Lower lobe of right lung (tissue), 2 donors: Measurements from ENCODE around the gene UNK. TPM values are rescaled to one million over a fixed set of nuclear protein-coding genes. Genes with fewer than 3 reads are reported as not detected.

Source experiments
- ATAC-seq, 2 donors: fragments of 200-7000 bp; cut with Tn5 transposase; one replicate each; pipeline ENCODE4 v1.9.1; 2020 to 2022; ENCODE audit warnings: mild to moderate bottlenecking in 2 of 2, moderate library complexity in 2 of 2
- DNase-seq: peaks from one replicate; pipeline ENCODE4 v3.0.0-alpha.2; 2020
- H3K27ac ChIP-seq: fragments of 200-600 bp; one replicate; pipeline ENCODE4 v1.8.0; 2022
- H3K27me3 ChIP-seq: fragments of 200-600 bp; one replicate; pipeline ENCODE4 v1.8.0; 2022; ENCODE audit warnings: low read depth
- H3K36me3 ChIP-seq: fragments of 200-600 bp; one replicate; pipeline ENCODE4 v1.8.0; 2022; ENCODE audit warnings: mild to moderate bottlenecking
- H3K4me1 ChIP-seq: fragments of 200-600 bp; one replicate; pipeline ENCODE4 v1.8.0; 2022
- H3K4me3 ChIP-seq: fragments of 200-600 bp; one replicate; pipeline ENCODE4 v1.8.0; 2022; ENCODE audit warnings: mild to moderate bottlenecking
- H3K9me3 ChIP-seq: fragments of 200-600 bp; one replicate; pipeline ENCODE4 v1.8.0; 2022
- CTCF ChIP-seq: fragments of 200-600 bp; IDR thresholded peaks from one replicate; pipeline ENCODE4 v1.8.0; 2022; ENCODE audit warnings: antibody characterized with exemption, mild to moderate bottlenecking
- intact Hi-C: fragments of 100-400 bp; cut with DNase I; formaldehyde crosslinking; loops from one replicate; pipeline ENCODE4 v1.11.0; 2022
- total RNA-seq: library from RNA; stranded (reverse); fragmentation: NEBNext Ultra II Directional; extraction: Animal tissue kit (Norgen Biotek cat#: 25700); gene quantifications from one replicate; pipeline ENCODE4 v1.2.1, GENCODE V29; 2021
- donor health status: DM: no; HTN: yes; CAD: no; lungs with severe emphysema.

Gene UNK
- total RNA-seq, 1 donor from 2014 or later = 31.1 TPM

- no peak for DNase-seq
- ATAC-seq = no peak
- H3K27ac ChIP-seq = no peak overlapping the region
- intact Hi-C loops = no loop called here
- no peaks in the 10 kb centered on the region for H3K27me3 ChIP-seq
- H3K36me3 ChIP-seq = peaks cover 26% of the 10 kb centered on the region
- TF ChIP-seq CTCF = no peak
- H3K4me3 ChIP-seq = no peak overlapping the region
- H3K9me3 ChIP-seq = no peaks in the 10 kb centered on the region
- peaks cover 17% of the 10 kb centered on the region for H3K4me1 ChIP-seq
Observed at GRCh38 chr17:75771334-75772281, 13.0 kb upstream of the UNK start.

- no peak for TF ChIP-seq CTCF
- DNase-seq (no peak), ATAC-seq (peak in 1 of 2 donors; percentile 1)
- Histone ChIP-seq H3K27me3 (no peaks in the 10 kb centered on the region), H3K9me3 (no peaks in the 10 kb centered on the region), H3K36me3 (peaks cover 43% of the 10 kb centered on the region), H3K27ac (no peak overlapping the region), H3K4me3 (no peak overlapping the region), H3K4me1 (peaks cover 33% of the 10 kb centered on the region)
- intact Hi-C loops = no loop called here
Observed at GRCh38 chr17:75773121-75773807, 11.3 kb upstream of the UNK start.

- Histone ChIP-seq H3K27me3 (no peaks in the 10 kb centered on the region), H3K4me3 (no peak overlapping the region), H3K36me3 (peaks cover 50% of the 10 kb centered on the region), H3K27ac (no peak overlapping the region), H3K4me1 (peaks cover 33% of the 10 kb centered on the region), H3K9me3 (no peaks in the 10 kb centered on the region)
- DNase-seq (no peak), ATAC-seq (peak in 1 of 2 donors; percentile 3)
- intact Hi-C loops = no loop called here
- TF ChIP-seq CTCF = no peak
Observed at GRCh38 chr17:75773808-75774470, 10.7 kb upstream of the UNK start.

GRCh38 chr17:75774471-75774990, 10.1 kb upstream of the UNK start:
- intact Hi-C loops = no loop called here
- Histone ChIP-seq H3K36me3 (peaks cover 51% of the 10 kb centered on the region), H3K4me3 (no peak overlapping the region), H3K27me3 (no peaks in the 10 kb centered on the region), H3K9me3 (no peaks in the 10 kb centered on the region), H3K4me1 (peaks cover 33% of the 10 kb centered on the region), H3K27ac (no peak overlapping the region)
- no peak for DNase-seq
- no peak for ATAC-seq
- TF ChIP-seq CTCF = no peak

- H3K36me3 ChIP-seq = peaks cover 51% of the 10 kb centered on the region
- H3K27ac ChIP-seq = peak overlapping the region; percentile 58
- H3K9me3 ChIP-seq = no peaks in the 10 kb centered on the region
- TF ChIP-seq CTCF = no peak
- H3K27me3 ChIP-seq = no peaks in the 10 kb centered on the region
- H3K4me3 ChIP-seq = no peak overlapping the region
- ATAC-seq = no peak
- DNase-seq = no peak
- intact Hi-C loops = no loop called here
- H3K4me1 ChIP-seq = peaks cover 33% of the 10 kb centered on the region
Observed at GRCh38 chr17:75774991-75775668, 9.5 kb upstream of the UNK start.
